Effector memory CD8-positive, alpha-beta T cell (primary cell): Measurements from ENCODE around the gene NOXRED1.
"Not testable (repeated sequence)": the region's sequence is repeated elsewhere in the genome, so short reads cannot be mapped to it uniquely, and the experiment has no call there.

Experiments
- ATAC-seq: fragments of 150-1000 bp; cut with Tn5 transposase; replicated peaks from 2 replicates; pipeline ENCODE4 v1.10.0; 2021; ENCODE audit warnings: mild to moderate bottlenecking, moderate library complexity
- DNase-seq, 3 experiments: peaks; one replicate each; pipeline ENCODE4 v3.0.0; 2021
- H3K27ac Mint-ChIP-seq, 2 donors: one replicate each; pipeline ENCODE4 v1.8.0; 2022; ENCODE audit warnings: mild to moderate bottlenecking in 2 of 2, mixed read lengths in 2 of 2, moderate library complexity in 2 of 2
- H3K27me3 Mint-ChIP-seq, 2 donors: one replicate each; pipeline ENCODE4 v1.8.0; 2022; ENCODE audit warnings: mixed read lengths in 2 of 2
- H3K36me3 Mint-ChIP-seq: one replicate; pipeline ENCODE4 v1.8.0; 2022; ENCODE audit warnings: mild to moderate bottlenecking, moderate library complexity, mixed read lengths; ENCODE audit not compliant: insufficient read depth
- H3K4me1 Mint-ChIP-seq, 2 donors: one replicate each; pipeline ENCODE4 v1.8.0; 2022; ENCODE audit warnings: low read depth in 2 of 2, mixed read lengths in 2 of 2
- H3K4me3 Mint-ChIP-seq, 2 donors: one replicate each; pipeline ENCODE4 v1.8.0; 2022; ENCODE audit warnings: mild to moderate bottlenecking in 2 of 2, mixed read lengths in 2 of 2, moderate library complexity in 2 of 2
- H3K9me3 Mint-ChIP-seq, 2 donors: one replicate each; pipeline ENCODE4 v1.8.0; 2022; ENCODE audit warnings: mixed read lengths in 2 of 2

The NOXRED1 gene

GRCh38 chr14:77438596-77438995, 15.3 kb upstream of the NOXRED1 start:
- ATAC-seq (no peak), DNase-seq (no peak)
- Mint-ChIP-seq H3K36me3 (peaks cover 70% of the 10 kb centered on the region), H3K27ac (no peak overlapping the region), H3K9me3 (no peaks in the 10 kb centered on the region), H3K4me1 (no peaks in the 10 kb centered on the region), H3K27me3 (no peaks in the 10 kb centered on the region), H3K4me3 (no peak overlapping the region)

GRCh38 chr14:77436042-77436441, 12.7 kb upstream of the NOXRED1 start:
- ATAC-seq (no peak), DNase-seq (no peak)
- H3K9me3 Mint-ChIP-seq = no peaks in the 10 kb centered on the region
- H3K4me3 Mint-ChIP-seq = no peak overlapping the region
- no peaks in the 10 kb centered on the region for H3K27me3 Mint-ChIP-seq
- H3K27ac Mint-ChIP-seq = no peak overlapping the region
- H3K4me1 Mint-ChIP-seq = no peaks in the 10 kb centered on the region
- peaks cover 63% of the 10 kb centered on the region for H3K36me3 Mint-ChIP-seq

DNA sequence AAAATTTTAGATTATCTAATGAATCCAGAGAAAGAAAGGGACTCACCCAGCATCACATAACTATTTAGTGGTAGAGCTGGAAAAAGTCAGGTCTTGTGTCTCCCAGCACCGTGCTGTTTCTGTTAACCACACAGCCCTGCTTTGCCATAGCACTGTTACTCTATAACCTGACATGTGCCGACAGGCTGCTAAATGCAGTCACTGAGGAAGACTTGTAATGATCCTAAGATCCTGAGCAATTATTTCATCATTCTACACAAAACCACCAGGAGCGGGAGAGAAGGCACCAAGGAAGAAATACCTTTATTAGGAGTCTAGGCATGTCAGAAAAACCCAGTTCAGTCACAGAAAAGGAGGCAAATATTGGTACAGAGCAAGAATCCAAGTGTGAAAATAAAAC, 3.1 kb upstream of the NOXRED1 start:
- peak overlapping the region in 1 of 2 donors; percentile 10 for H3K27ac Mint-ChIP-seq
- no peaks in the 10 kb centered on the region for H3K9me3 Mint-ChIP-seq
- ATAC-seq = no peak
- no peak for DNase-seq
- H3K4me1 Mint-ChIP-seq = peaks cover 0 to 3% of the 10 kb centered on the region in 2 donors
- H3K27me3 Mint-ChIP-seq = no peaks in the 10 kb centered on the region
- peaks cover 54% of the 10 kb centered on the region for H3K36me3 Mint-ChIP-seq
- H3K4me3 Mint-ChIP-seq = no peak overlapping the region

DNA sequence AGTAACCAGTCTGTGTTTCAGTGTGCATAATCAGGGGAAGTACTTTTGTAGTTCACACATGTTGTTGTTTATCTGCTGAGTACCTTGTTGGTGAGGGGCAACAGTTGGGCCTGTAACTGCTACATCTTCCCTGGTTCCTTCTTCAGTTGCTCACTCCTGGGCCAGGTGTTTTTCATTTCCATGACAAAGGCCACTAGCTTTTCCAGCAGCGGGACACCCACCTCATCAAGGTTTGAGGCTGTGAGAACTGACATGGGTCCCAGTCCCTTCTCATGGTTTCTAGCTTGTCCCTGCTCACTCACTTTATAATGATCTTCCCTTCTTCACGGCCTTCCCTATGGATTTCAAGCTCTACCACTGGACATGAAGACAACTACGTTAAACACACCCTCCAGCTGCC, 1.5 kb upstream of the NOXRED1 start:
- DNase-seq = no peak
- no peak overlapping the region for H3K27ac Mint-ChIP-seq
- ATAC-seq = no peak
- H3K4me3 Mint-ChIP-seq = no peak overlapping the region
- no peaks in the 10 kb centered on the region for H3K27me3 Mint-ChIP-seq
- H3K9me3 Mint-ChIP-seq = peaks cover 2 to 5% of the 10 kb centered on the region in 2 donors
- peaks cover 0 to 3% of the 10 kb centered on the region in 2 donors for H3K4me1 Mint-ChIP-seq
- peaks cover 49% of the 10 kb centered on the region for H3K36me3 Mint-ChIP-seq

GRCh38 chr14:77421201-77421600, 2.1 kb downstream of the NOXRED1 start:
- peaks cover 17% of the 10 kb centered on the region for H3K36me3 Mint-ChIP-seq
- no peak for ATAC-seq
- no peaks in the 10 kb centered on the region for H3K27me3 Mint-ChIP-seq
- peaks cover 5 to 15% of the 10 kb centered on the region in 2 donors for H3K9me3 Mint-ChIP-seq
- peaks cover 0 to 3% of the 10 kb centered on the region in 2 donors for H3K4me1 Mint-ChIP-seq
- DNase-seq = no peak
- no peak overlapping the region for H3K4me3 Mint-ChIP-seq
- H3K27ac Mint-ChIP-seq = no peak overlapping the region

- ATAC-seq = no peak
- Mint-ChIP-seq H3K27me3 (no peaks in the 10 kb centered on the region), H3K4me3 (no peak overlapping the region), H3K36me3 (peaks cover 3% of the 10 kb centered on the region), H3K27ac (no peak overlapping the region), H3K9me3 (peaks cover 5 to 15% of the 10 kb centered on the region in 2 donors), H3K4me1 (no peaks in the 10 kb centered on the region)
- no peak for DNase-seq
Measured at GRCh38 chr14:77416836-77417235, 6.5 kb downstream of the NOXRED1 start.

DNA sequence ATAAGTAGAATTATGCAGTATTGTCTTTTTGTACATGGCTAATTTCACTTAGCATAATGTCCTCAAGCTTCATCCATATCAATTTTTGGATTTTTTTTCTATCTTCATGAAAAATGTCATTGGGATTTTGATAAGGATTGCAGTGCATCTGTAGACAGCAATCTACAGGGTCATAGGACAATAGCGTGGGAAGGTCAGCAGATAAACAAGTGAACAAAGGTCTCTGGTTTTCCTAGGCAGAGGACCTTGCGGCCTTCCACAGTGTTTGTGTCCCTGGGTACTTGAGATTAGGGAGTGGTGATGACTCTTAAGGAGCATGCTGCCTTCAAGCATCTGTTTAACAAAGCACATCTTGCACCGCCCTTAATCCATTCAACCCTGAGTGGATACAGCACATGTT, 7.2 kb downstream of the NOXRED1 start:
- H3K36me3 Mint-ChIP-seq, H3K27ac Mint-ChIP-seq, H3K4me1 Mint-ChIP-seq, ATAC-seq, H3K4me3 Mint-ChIP-seq, DNase-seq, H3K27me3 Mint-ChIP-seq: not testable (repeated sequence)
- peaks cover 5 to 15% of the 10 kb centered on the region in 2 donors for H3K9me3 Mint-ChIP-seq

- not testable (repeated sequence) for H3K27ac Mint-ChIP-seq, H3K36me3 Mint-ChIP-seq, DNase-seq, H3K4me1 Mint-ChIP-seq, ATAC-seq, H3K27me3 Mint-ChIP-seq, H3K4me3 Mint-ChIP-seq
- H3K9me3 Mint-ChIP-seq = peaks cover 5 to 15% of the 10 kb centered on the region in 2 donors
Measured at GRCh38 chr14:77415403-77416030, 7.8 kb downstream of the NOXRED1 start.

DNA sequence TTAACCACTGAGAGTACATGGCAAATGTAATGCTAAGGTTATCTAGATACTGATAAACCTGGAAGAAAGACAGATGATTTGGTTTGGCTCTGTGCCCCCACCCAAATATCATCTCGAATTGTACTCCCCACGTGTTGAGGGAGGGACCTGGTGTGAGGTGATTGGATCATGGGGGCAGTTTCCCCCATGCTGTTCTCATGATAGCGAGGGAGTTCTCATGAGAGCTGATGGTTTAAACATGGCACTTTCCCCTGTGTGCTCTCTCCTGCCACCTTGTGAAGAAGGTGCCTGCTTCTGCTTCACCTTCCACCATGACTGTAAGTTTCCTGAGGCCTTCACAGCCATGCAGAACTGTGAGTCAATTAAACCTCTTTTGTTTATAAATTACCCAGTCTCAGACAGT, 14.2 kb downstream of the NOXRED1 start:
- H3K27me3 Mint-ChIP-seq = no peaks in the 10 kb centered on the region
- no peaks in the 10 kb centered on the region for H3K4me1 Mint-ChIP-seq
- no peaks in the 10 kb centered on the region for H3K9me3 Mint-ChIP-seq
- ATAC-seq (no peak), DNase-seq (no peak)
- no peak overlapping the region for H3K27ac Mint-ChIP-seq
- no peaks in the 10 kb centered on the region for H3K36me3 Mint-ChIP-seq
- H3K4me3 Mint-ChIP-seq = no peak overlapping the region

- Mint-ChIP-seq H3K4me3 (no peak overlapping the region), H3K4me1 (no peaks in the 10 kb centered on the region), H3K27ac (no peak overlapping the region), H3K27me3 (no peaks in the 10 kb centered on the region), H3K9me3 (no peaks in the 10 kb centered on the region), H3K36me3 (no peaks in the 10 kb centered on the region)
- no peak for DNase-seq
- no peak for ATAC-seq
Measured at GRCh38 chr14:77407158-77407557, 16.2 kb downstream of the NOXRED1 start.

DNA sequence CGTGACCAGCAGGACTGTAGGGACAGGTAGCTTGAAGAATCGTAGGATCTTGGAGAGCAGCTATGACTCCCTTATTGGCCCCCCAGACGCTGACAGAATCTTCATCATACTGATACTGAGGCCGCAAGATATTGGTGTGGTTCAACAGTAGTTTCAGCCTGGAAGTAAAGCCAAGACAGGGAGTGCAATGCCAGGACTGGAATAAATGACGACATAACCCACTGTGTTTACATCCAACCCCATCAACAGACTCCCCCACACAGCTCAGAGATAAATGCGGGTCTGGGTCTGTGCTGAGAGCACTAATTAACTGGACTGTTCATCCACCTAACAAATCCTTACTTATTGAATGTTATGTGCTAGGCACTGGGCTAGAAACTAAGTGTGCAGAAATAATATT, 16.6 kb downstream of the NOXRED1 start:
- H3K4me1 Mint-ChIP-seq = no peaks in the 10 kb centered on the region
- H3K27ac Mint-ChIP-seq = no peak overlapping the region
- no peak overlapping the region for H3K4me3 Mint-ChIP-seq
- DNase-seq (no peak), ATAC-seq (no peak)
- no peaks in the 10 kb centered on the region for H3K9me3 Mint-ChIP-seq
- H3K27me3 Mint-ChIP-seq = no peaks in the 10 kb centered on the region
- H3K36me3 Mint-ChIP-seq = no peaks in the 10 kb centered on the region

- no peaks in the 10 kb centered on the region for H3K4me1 Mint-ChIP-seq
- no peaks in the 10 kb centered on the region for H3K9me3 Mint-ChIP-seq
- DNase-seq (no peak), ATAC-seq (no peak)
- no peak overlapping the region for H3K27ac Mint-ChIP-seq
- no peak overlapping the region for H3K4me3 Mint-ChIP-seq
- H3K27me3 Mint-ChIP-seq = no peaks in the 10 kb centered on the region
- H3K36me3 Mint-ChIP-seq = no peaks in the 10 kb centered on the region
Measured at GRCh38 chr14:77406086-77406485, 17.2 kb downstream of the NOXRED1 start.

- Mint-ChIP-seq H3K9me3 (no peaks in the 10 kb centered on the region), H3K36me3 (no peaks in the 10 kb centered on the region), H3K27me3 (no peaks in the 10 kb centered on the region), H3K27ac (no peak overlapping the region), H3K4me1 (no peaks in the 10 kb centered on the region), H3K4me3 (no peak overlapping the region)
- DNase-seq (no peak), ATAC-seq (no peak)
Measured at GRCh38 chr14:77403768-77404167, 19.6 kb downstream of the NOXRED1 start.

- ATAC-seq = no peak
- H3K27me3 Mint-ChIP-seq = no peaks in the 10 kb centered on the region
Measured at GRCh38 chr14:77400216-77400615, 23.1 kb downstream of the NOXRED1 start.

GRCh38 chr14:77390188-77390587, 33.1 kb downstream of the NOXRED1 start:
- ATAC-seq (no peak), DNase-seq (no peak)
- H3K36me3 Mint-ChIP-seq = no peaks in the 10 kb centered on the region
- peaks cover 0 to 7% of the 10 kb centered on the region in 2 donors for H3K27me3 Mint-ChIP-seq
- H3K4me3 Mint-ChIP-seq = no peak overlapping the region
- no peaks in the 10 kb centered on the region for H3K4me1 Mint-ChIP-seq
- H3K9me3 Mint-ChIP-seq = no peaks in the 10 kb centered on the region
- no peak overlapping the region for H3K27ac Mint-ChIP-seq

More at GRCh38 chr14:77400216-77400615, 23.1 kb downstream of the NOXRED1 start:
- no peak for DNase-seq
- Mint-ChIP-seq H3K9me3 (no peaks in the 10 kb centered on the region), H3K27ac (no peak overlapping the region), H3K36me3 (no peaks in the 10 kb centered on the region), H3K4me1 (no peaks in the 10 kb centered on the region), H3K4me3 (no peak overlapping the region)
